Endodermal cell (in vitro differentiated cells): ENCODE data around the gene EML2. TPM values are rescaled to one million over a fixed set of nuclear protein-coding genes. Genes with fewer than 3 reads are reported as not detected.
"Not testable (repeated sequence)": the region's sequence is repeated elsewhere in the genome, so short reads cannot be mapped to it uniquely, and the experiment has no call there.

Experiments
- DNase-seq: peaks from one replicate; pipeline ENCODE4 v3.0.0-alpha.2; 2017
- H3K27ac ChIP-seq: 2 replicates; pipeline ENCODE4 v1.5.1; 2013; ENCODE audit warnings: mild to moderate bottlenecking, low read depth, low read length, moderate library complexity
- H3K27me3 ChIP-seq: 2 replicates; pipeline ENCODE4 v1.6.1; 2013; ENCODE audit warnings: mild to moderate bottlenecking, low read length, moderate library complexity; ENCODE audit not compliant: insufficient read depth, control insufficient read depth, poor library complexity, severe bottlenecking
- H3K36me3 ChIP-seq: 2 replicates; pipeline ENCODE4 v1.7.0; 2013; ENCODE audit warnings: mild to moderate bottlenecking, low read length, moderate library complexity; ENCODE audit not compliant: control insufficient read depth, insufficient read depth
- H3K4me1 ChIP-seq: one replicate; pipeline ENCODE4 v1.7.0; 2013; ENCODE audit warnings: low read length; ENCODE audit not compliant: control insufficient read depth, insufficient read depth
- H3K4me3 ChIP-seq: 2 replicates; pipeline ENCODE4 v1.5.1; 2013; ENCODE audit warnings: mild to moderate bottlenecking, low read length, moderate library complexity
- H3K9ac ChIP-seq: 2 replicates; pipeline ENCODE4 v1.6.1; 2013; ENCODE audit warnings: mild to moderate bottlenecking, low read length, moderate library complexity; ENCODE audit not compliant: poor library complexity, severe bottlenecking; ENCODE audit errors: extremely low read depth
- H3K9me3 ChIP-seq: 2 replicates; pipeline ENCODE4 v1.6.1; 2013; ENCODE audit warnings: mild to moderate bottlenecking, low read length, moderate library complexity; ENCODE audit not compliant: control insufficient read depth
- H3K27ac Mint-ChIP-seq: 2 replicates; pipeline ENCODE4 v1.8.0; 2020; ENCODE audit warnings: mixed read lengths
- H3K27me3 Mint-ChIP-seq: 2 replicates; pipeline ENCODE4 v1.8.0; 2021; ENCODE audit warnings: mild to moderate bottlenecking, mixed read lengths; ENCODE audit not compliant: insufficient read depth
- H3K36me3 Mint-ChIP-seq: 2 replicates; pipeline ENCODE4 v1.8.0; 2020; ENCODE audit warnings: low read depth, mixed read lengths
- H3K4me1 Mint-ChIP-seq: 2 replicates; pipeline ENCODE4 v1.8.0; 2020; ENCODE audit warnings: mixed read lengths
- H3K4me3 Mint-ChIP-seq: 2 replicates; pipeline ENCODE4 v1.8.0; 2020; ENCODE audit warnings: mild to moderate bottlenecking, moderate library complexity, mixed read lengths
- H3K9me3 Mint-ChIP-seq: 2 replicates; pipeline ENCODE4 v1.8.0; 2020; ENCODE audit warnings: mild to moderate bottlenecking, mixed read lengths
- WGBS, 2 experiments: methylation state at CpG; one replicate each; pipeline versions ENCODE4 v1.1.5 to v1.1.7; 2013; ENCODE audit warnings: missing lambda C conversion rate in 2 of 2, mixed read lengths in 1 of 2; ENCODE audit not compliant: insufficient coverage in 1 of 2, insufficient read length in 1 of 2; 5-methylcytosine and 5-hydroxymethylcytosine counted together
- total RNA-seq, 2 donors: library from RNA; stranded (reverse); fragmentation: NEBNext Ultra II Directional in 1 of 2; extraction: Animal tissue kit (Norgen Biotek cat#: 25700) in 1 of 2; gene quantifications; 2 replicates in 1 of 2; 3 replicates in 1 of 2; pipeline ENCODE4 v1.2.1, GENCODE V29; 2021
- TF ChIP-seq, protein P1 (sequence below): fragments of 200-600 bp; sonication (generic); conservative IDR thresholded peaks from 2 replicates; pipeline ENCODE4 v1.5.0; 2021; ENCODE audit warnings: antibody characterized with exemption, mild to moderate bottlenecking

The EML2 gene
- total RNA-seq, 2 donors from 2014 or later: 42.9 to 79.3 TPM

DNA sequence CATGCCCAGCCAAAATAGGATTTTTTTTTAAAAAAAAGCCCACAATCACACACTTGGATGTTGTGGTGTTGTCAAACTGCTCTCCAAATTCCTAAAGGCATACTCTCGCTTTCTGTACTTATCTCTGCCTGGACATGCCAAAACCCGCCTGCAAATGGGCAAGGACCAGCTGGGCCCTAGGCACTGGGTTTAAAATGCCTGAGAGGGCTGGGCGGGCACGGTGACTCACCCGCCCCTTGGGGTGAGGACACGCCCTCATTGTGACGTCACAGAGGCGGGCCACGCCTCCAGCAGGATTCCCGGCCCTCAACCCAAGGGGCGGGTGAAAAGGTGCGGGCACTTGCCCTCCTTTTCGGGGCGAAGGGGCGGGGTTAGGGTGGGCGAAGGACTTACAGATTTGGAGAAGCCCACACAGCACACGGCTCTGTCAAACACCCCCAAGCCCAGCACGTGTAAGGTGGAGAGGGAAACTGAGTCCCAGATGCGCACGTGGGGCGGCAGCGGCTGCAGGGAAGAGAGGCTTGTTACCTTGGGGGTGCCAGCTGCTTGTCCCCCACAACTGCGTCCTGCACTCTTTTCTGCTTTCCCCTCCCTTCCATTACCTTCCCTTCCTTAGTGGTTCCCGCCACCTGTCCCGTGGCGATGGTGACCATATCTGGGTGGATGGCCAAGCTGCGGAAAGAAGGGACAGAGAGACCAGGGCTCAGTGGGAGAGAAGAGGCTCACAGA is 6.6 kb downstream of the EML2 start:
- Histone ChIP-seq H3K36me3 (peaks cover 15% of the 10 kb centered on the region), H3K9ac (no peak overlapping the region), H3K4me1 (no peaks in the 10 kb centered on the region), H3K9me3 (no peaks in the 10 kb centered on the region), H3K27ac (no peak overlapping the region), H3K27me3 (no peaks in the 10 kb centered on the region), H3K4me3 (no peak overlapping the region)
- Mint-ChIP-seq H3K36me3 (peaks cover 18% of the 10 kb centered on the region), H3K4me3 (peak overlapping the region; percentile 21), H3K9me3 (no peaks in the 10 kb centered on the region), H3K4me1 (peaks cover 8% of the 10 kb centered on the region), H3K27me3 (no peaks in the 10 kb centered on the region), H3K27ac (peak overlapping the region; percentile 94)
- peak; percentile 98 for DNase-seq
- TF ChIP-seq, protein P1, sequence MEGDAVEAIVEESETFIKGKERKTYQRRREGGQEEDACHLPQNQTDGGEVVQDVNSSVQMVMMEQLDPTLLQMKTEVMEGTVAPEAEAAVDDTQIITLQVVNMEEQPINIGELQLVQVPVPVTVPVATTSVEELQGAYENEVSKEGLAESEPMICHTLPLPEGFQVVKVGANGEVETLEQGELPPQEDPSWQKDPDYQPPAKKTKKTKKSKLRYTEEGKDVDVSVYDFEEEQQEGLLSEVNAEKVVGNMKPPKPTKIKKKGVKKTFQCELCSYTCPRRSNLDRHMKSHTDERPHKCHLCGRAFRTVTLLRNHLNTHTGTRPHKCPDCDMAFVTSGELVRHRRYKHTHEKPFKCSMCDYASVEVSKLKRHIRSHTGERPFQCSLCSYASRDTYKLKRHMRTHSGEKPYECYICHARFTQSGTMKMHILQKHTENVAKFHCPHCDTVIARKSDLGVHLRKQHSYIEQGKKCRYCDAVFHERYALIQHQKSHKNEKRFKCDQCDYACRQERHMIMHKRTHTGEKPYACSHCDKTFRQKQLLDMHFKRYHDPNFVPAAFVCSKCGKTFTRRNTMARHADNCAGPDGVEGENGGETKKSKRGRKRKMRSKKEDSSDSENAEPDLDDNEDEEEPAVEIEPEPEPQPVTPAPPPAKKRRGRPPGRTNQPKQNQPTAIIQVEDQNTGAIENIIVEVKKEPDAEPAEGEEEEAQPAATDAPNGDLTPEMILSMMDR: no peak
- 41 to 57% methylated on average over 11 to 27 of the region's 27 CpGs for WGBS, 2 experiments

DNA sequence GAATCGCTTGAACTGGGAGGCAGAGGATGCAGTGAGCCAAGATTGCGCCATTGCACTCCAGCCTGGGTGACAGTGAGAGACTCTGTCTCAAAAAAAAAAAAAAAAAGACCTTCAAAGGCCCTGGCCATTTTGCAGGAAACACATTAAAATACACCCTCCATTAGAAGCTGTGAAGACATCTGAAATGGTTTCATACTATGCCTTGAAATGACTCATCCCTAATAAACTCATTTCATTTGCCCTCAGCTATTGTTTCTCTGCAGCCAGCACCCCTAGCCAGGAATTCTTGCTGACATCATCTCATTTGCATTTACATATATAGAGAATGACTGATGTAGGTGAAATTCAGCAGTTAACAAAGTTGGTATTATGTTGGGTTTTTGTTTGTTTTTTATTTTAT is 8.7 kb downstream of the EML2 start:
- no peak overlapping the region for H3K27ac Mint-ChIP-seq
- H3K36me3 ChIP-seq: peaks cover 15% of the 10 kb centered on the region
- peaks cover 8% of the 10 kb centered on the region for H3K4me1 Mint-ChIP-seq
- TF ChIP-seq, protein P1: no peak
- no peak overlapping the region for H3K9ac ChIP-seq
- no peaks in the 10 kb centered on the region for H3K9me3 ChIP-seq
- no peak overlapping the region for H3K27ac ChIP-seq
- no peak for DNase-seq
- H3K27me3 ChIP-seq: no peaks in the 10 kb centered on the region
- 77 to 85% methylated on average over 2 of the region's 2 CpGs for WGBS, 2 experiments
- H3K27me3 Mint-ChIP-seq: no peaks in the 10 kb centered on the region
- H3K9me3 Mint-ChIP-seq: no peaks in the 10 kb centered on the region
- no peaks in the 10 kb centered on the region for H3K4me1 ChIP-seq
- no peak overlapping the region for H3K4me3 ChIP-seq
- peaks cover 32% of the 10 kb centered on the region for H3K36me3 Mint-ChIP-seq
- H3K4me3 Mint-ChIP-seq: no peak overlapping the region

DNA sequence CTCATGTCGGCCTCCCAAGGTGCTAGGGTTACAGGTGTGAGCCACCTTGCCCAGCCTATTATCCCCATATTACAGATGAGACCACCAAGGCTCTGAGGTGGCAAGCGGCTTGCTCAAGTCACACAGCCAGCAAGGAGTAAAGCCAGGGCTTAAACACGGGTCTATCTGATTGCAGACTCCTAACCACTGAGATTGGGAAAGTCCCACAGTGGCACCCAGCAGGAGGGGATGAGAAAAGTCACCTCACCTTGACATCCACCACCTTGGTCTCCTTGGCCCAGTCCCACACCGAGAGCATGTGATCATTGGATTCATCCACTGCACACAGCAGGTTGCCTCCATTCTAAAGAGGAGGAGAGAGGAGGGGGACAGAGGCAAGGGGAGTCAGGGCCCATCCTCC is 9.5 kb downstream of the EML2 start:
- Mint-ChIP-seq H3K4me1 (peaks cover 8% of the 10 kb centered on the region), H3K27ac (no peak overlapping the region)

DNA sequence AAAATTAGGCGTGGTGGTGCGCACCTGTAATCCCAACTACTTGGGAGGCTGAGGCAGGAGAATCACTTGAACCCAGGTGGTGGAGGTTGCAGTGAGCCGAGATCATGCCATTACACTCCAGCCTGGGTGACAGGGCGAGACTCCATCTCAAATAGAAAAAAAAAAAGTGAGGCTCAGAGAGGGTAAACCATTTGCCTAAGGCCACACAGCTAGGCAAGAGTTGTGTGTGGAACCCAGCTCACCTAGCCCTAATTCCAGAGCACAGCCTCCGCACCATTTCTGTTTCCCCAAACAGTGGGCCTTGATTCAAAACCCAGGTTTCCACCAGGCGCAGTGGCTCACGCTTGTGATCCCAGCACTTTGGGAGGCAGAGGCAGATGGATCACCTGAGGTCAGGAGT is 11.0 kb downstream of the EML2 start:
- not testable (repeated sequence) for H3K27me3 Mint-ChIP-seq, H3K9ac ChIP-seq, H3K4me1 ChIP-seq, H3K4me3 Mint-ChIP-seq, H3K4me3 ChIP-seq, H3K9me3 Mint-ChIP-seq, DNase-seq, H3K9me3 ChIP-seq, H3K27ac Mint-ChIP-seq, H3K27me3 ChIP-seq, H3K4me1 Mint-ChIP-seq, H3K27ac ChIP-seq
- H3K36me3 ChIP-seq: peaks cover 15% of the 10 kb centered on the region
- peaks cover 43% of the 10 kb centered on the region for H3K36me3 Mint-ChIP-seq
- 99 to 100% methylated on average over 6 to 7 of the region's 7 CpGs for WGBS, 2 experiments

More for the DNA sequence above, 9.5 kb downstream of the EML2 start:
- H3K36me3 ChIP-seq: peaks cover 15% of the 10 kb centered on the region
- Mint-ChIP-seq H3K36me3 (peaks cover 34% of the 10 kb centered on the region), H3K27me3 (no peaks in the 10 kb centered on the region), H3K9me3 (no peaks in the 10 kb centered on the region), H3K4me3 (no peak overlapping the region)
- no peak overlapping the region for H3K9ac ChIP-seq
- H3K9me3 ChIP-seq: no peaks in the 10 kb centered on the region
- no peak overlapping the region for H3K27ac ChIP-seq
- H3K27me3 ChIP-seq: no peaks in the 10 kb centered on the region
- no peak overlapping the region for H3K4me3 ChIP-seq
- DNase-seq: no peak
- H3K4me1 ChIP-seq: no peaks in the 10 kb centered on the region
- WGBS, 2 experiments: 90 to 98% methylated on average over 3 to 4 of the region's 4 CpGs
- TF ChIP-seq, protein P1: no peak
